COR-L47 (cell line): ENCODE results near the gene CAMK4.

ENCODE experiments used
- DNase-seq: peaks from one replicate; lab custom pipeline; 2025; lab: John Stamatoyannopoulos, UW

CAMK4 gene

GRCh38 chr5:111535879-111536549 lies 311.8 kb downstream of the CAMK4 start:
- no peak for DNase-seq

GRCh38 chr5:111537141-111538024 lies 313.2 kb downstream of the CAMK4 start:
- DNase-seq = no peak
